BLaER1 treated with 17β-estradiol and CSF1 and Interleukin-3, amounts not matched to agents 10 nM and 100 nM (cell line): ENCODE measurements around the gene LGALS16.
A peak's percentile ranks its signal among the peaks of the same experiment; 100 is the strongest.

Experiments
- H3K27ac ChIP-seq, 11 experiments: shearing (Covaris generic); formaldehyde crosslinking; 2 replicates each; pipeline ENCODE4 v1.8.1; 2022
- H3K27me3 ChIP-seq, 11 experiments: shearing (Covaris generic); formaldehyde crosslinking; 2 replicates each; pipeline ENCODE4 v1.8.1; 2022
- H3K36me3 ChIP-seq, 11 experiments: shearing (Covaris generic); formaldehyde crosslinking; 2 replicates each; pipeline ENCODE4 v1.8.1; 2022
- H3K4me1 ChIP-seq, 10 experiments: shearing (Covaris generic); formaldehyde crosslinking; 2 replicates each; pipeline ENCODE4 v1.8.1; 2022
- H3K4me2 ChIP-seq, 11 experiments: shearing (Covaris generic); formaldehyde crosslinking; 2 replicates each; pipeline ENCODE4 v1.8.1; 2022
- H3K4me3 ChIP-seq, 10 experiments: shearing (Covaris generic); formaldehyde crosslinking; 2 replicates each; pipeline ENCODE4 v1.8.1; 2022
- H3K9ac ChIP-seq, 11 experiments: shearing (Covaris generic); formaldehyde crosslinking; 2 replicates each; pipeline ENCODE4 v1.8.1; 2022
- H3K9me3 ChIP-seq, 11 experiments: shearing (Covaris generic); formaldehyde crosslinking; replicated peaks in 1 of 11; 2 replicates each; pipeline ENCODE4 v1.8.1; 2022
- H4K20me1 ChIP-seq, 11 experiments: shearing (Covaris generic); formaldehyde crosslinking; 2 replicates each; pipeline ENCODE4 v1.8.1; 2022
- Cebpa-rat ChIP-seq, 11 experiments: shearing (Covaris generic); IDR thresholded peaks; 2 replicates each; pipeline ENCODE4 v1.8.1; 2022

The LGALS16 gene

DNA sequence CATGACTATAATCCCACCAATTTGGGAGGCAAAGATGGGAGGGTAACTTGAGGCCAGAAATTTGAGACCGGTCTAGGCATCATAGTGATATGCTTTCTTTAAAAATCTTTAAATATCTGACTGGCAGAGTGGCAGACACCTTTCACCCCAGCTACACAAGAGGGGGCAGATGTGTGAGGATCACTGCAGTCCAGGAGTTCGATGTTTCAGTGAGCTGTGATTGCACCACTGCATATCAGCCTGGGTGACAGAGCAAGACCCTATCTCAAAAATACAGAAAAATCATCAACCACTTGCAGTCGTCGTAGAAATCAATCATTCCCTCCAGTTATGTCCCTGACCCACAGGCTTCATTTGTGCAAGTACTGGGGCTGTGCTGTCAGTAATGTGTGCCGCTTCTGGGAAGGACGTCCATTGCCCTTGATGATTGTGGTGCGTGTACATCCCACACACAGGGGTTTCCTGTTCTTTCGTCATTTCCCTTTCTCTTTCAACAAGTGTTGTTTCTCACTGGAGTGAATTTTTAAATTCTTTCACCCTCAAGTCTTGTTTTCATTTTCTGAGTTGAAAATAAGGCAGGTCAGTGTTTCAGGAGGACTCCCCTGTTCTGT, 50.0 kb downstream of the LGALS16 start:
- peak overlapping the region; percentile 11 to 54 (median 30); a peak in 19 of 22 replicates for H3K4me2 ChIP-seq
- H3K4me3 ChIP-seq, result no peak overlapping the region
- peak overlapping the region in 4 of 11 experiments; percentile 3 to 49 (median 22); a peak in 4 of 22 replicates for H3K27ac ChIP-seq
- H3K4me1 ChIP-seq, result peaks cover 8 to 16% (median 11%) of the 10 kb centered on the region in 10 experiments; a peak in 16 of 20 replicates
- no peaks in the 10 kb centered on the region for H4K20me1 ChIP-seq
- peak in 1 of 11 experiments; percentile 13; a peak in 1 of 22 replicates for TF ChIP-seq Cebpa-rat (IDR thresholded peaks at IDR 0.05)
- H3K9ac ChIP-seq, result no peak overlapping the region
- no peaks in the 10 kb centered on the region for H3K27me3 ChIP-seq
- no peaks in the 10 kb centered on the region for H3K36me3 ChIP-seq
- H3K9me3 ChIP-seq, result 0 out of 22 replicates have a peak, but pooled peaks cover 0 to 4% (median 0%) of the 10 kb centered on the region in 11 experiments

DNA sequence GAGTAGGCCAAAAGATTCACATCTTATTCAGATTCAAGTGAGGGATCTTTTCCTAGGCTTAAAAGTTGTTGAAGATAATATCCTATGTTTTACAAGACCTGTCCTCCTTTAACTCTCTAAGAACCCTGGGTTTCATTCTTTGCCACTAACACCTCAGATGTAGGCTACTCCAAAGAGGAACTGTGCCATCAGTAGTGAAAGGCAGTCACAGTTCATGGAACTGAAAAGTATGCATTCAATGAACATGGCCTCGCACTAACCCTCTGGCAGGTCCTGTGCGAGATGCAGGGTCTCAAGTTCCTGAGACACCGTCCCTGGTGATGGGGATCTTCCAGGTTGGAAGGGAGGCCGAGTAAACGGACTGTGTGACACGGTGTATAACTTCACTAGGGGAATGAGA, 52.9 kb downstream of the LGALS16 start:
- no peaks in the 10 kb centered on the region for H3K36me3 ChIP-seq

DNA sequence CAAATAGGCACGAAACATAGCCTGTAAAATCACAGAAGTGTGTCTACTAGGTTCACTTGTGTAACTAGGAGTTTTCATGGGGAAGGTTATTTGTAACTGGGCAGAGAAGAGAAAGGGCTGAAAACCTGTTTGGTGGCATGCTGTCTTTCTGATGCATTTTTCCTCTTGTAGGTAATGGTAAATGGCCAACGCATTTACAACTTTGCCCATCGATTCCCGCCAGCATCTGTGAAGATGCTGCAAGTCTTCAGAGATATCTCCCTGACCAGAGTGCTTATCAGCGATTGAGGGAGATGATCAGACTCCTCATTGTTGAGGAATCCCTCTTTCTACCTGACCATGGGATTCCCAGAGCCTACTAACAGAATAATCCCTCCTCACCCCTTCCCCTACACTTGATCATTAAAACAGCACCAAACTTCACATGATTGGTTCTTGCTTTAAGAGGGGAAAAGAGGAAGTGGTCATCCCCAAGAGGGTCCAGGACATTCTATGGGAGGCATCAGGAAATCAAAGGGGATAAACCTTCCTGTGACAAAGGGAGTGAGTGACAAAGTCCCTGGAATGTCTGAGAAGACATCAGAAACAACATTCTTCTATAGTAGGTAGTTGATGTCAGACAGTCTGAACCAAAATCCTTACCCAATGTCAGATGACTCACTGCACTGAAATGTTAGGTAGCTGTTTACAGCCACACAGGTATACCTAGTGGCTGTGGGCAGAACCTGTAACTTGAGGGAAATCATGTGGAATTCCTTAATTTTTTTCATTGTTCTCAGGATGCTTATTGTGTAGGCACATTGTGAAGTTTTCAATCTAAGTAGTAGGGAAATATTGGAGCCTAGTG, 53.5 kb downstream of the LGALS16 start:
- Histone ChIP-seq H3K36me3 (no peaks in the 10 kb centered on the region), H3K4me2 (no peak overlapping the region)
- TF ChIP-seq Cebpa-rat (IDR thresholded peaks at IDR 0.05), result no peak

More for the DNA sequence above, 52.9 kb downstream of the LGALS16 start:
- Histone ChIP-seq H3K4me1 (peaks cover 8 to 16% (median 11%) of the 10 kb centered on the region in 10 experiments; a peak in 16 of 20 replicates), H4K20me1 (no peaks in the 10 kb centered on the region), H3K4me2 (no peak overlapping the region), H3K27ac (no peak overlapping the region), H3K4me3 (no peak overlapping the region), H3K9me3 (0 out of 22 replicates have a peak, but pooled peaks cover 0 to 4% (median 0%) of the 10 kb centered on the region in 11 experiments), H3K27me3 (no peaks in the 10 kb centered on the region), H3K9ac (no peak overlapping the region)
- TF ChIP-seq Cebpa-rat (IDR thresholded peaks at IDR 0.05), result no peak

More for the DNA sequence above, 53.5 kb downstream of the LGALS16 start:
- Histone ChIP-seq H3K4me3 (no peak overlapping the region), H4K20me1 (no peaks in the 10 kb centered on the region), H3K27me3 (no peaks in the 10 kb centered on the region), H3K9ac (no peak overlapping the region), H3K9me3 (0 out of 22 replicates have a peak, but pooled peaks cover 0 to 4% (median 0%) of the 10 kb centered on the region in 11 experiments), H3K27ac (no peak overlapping the region), H3K4me1 (peaks cover 8 to 16% (median 11%) of the 10 kb centered on the region in 10 experiments; a peak in 16 of 20 replicates)
